ENCODE measurements around the gene TTLL9. TPM values are rescaled to one million over a fixed set of nuclear protein-coding genes. Genes with fewer than 3 reads are reported as not detected.
"Not testable (repeated sequence)": the region's sequence is repeated elsewhere in the genome, so short reads cannot be mapped to it uniquely, and the experiment has no call there.

TTLL9 gene
- total RNA-seq, 4 donors from 2014 or later, result 0.49 to 0.68 TPM; not detected in 2

DNA sequence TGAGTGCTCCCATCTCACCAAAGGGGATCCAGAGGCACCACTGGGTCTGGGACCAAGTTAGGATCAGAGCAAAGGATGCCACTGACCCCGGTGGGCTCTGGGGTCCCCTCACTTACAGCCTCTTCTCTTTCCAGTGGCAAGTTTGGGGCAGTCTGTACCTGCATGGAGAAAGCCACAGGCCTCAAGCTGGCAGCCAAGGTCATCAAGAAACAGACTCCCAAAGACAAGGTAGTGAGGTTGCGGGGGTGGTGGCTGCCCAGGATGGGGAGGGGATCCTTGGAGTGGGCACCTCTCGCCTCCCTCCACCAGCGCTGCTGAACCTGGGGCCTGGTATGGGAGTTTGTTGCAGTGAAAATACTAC lies 46.3 kb upstream of the TTLL9 start:
- TF ChIP-seq, protein P1, sequence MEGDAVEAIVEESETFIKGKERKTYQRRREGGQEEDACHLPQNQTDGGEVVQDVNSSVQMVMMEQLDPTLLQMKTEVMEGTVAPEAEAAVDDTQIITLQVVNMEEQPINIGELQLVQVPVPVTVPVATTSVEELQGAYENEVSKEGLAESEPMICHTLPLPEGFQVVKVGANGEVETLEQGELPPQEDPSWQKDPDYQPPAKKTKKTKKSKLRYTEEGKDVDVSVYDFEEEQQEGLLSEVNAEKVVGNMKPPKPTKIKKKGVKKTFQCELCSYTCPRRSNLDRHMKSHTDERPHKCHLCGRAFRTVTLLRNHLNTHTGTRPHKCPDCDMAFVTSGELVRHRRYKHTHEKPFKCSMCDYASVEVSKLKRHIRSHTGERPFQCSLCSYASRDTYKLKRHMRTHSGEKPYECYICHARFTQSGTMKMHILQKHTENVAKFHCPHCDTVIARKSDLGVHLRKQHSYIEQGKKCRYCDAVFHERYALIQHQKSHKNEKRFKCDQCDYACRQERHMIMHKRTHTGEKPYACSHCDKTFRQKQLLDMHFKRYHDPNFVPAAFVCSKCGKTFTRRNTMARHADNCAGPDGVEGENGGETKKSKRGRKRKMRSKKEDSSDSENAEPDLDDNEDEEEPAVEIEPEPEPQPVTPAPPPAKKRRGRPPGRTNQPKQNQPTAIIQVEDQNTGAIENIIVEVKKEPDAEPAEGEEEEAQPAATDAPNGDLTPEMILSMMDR (IDR thresholded peaks at IDR 0.05), result no peak
- TF ChIP-seq POLR2AphosphoS5 (IDR thresholded peaks at IDR 0.05), result no peak
- no peak for TF ChIP-seq POLR2A (IDR thresholded peaks at IDR 0.05)
- TF ChIP-seq EP300 (IDR thresholded peaks at IDR 0.05), result no peak
- H3K4me3 ChIP-seq, result no peak overlapping the region
- no peaks in the 10 kb centered on the region for H3K36me3 ChIP-seq
- H3K4me1 ChIP-seq, result peaks cover 12% of the 10 kb centered on the region
- H3K27ac ChIP-seq, result no peak overlapping the region
- DNase-seq (ENCODE audit: low spot score in 2 of 2), result no peak
- H3K9me3 ChIP-seq, result no peaks in the 10 kb centered on the region
- WGBS, result 95% methylated on average over 3 of the region's 4 CpGs
- H3K27me3 ChIP-seq, result no peaks in the 10 kb centered on the region

DNA sequence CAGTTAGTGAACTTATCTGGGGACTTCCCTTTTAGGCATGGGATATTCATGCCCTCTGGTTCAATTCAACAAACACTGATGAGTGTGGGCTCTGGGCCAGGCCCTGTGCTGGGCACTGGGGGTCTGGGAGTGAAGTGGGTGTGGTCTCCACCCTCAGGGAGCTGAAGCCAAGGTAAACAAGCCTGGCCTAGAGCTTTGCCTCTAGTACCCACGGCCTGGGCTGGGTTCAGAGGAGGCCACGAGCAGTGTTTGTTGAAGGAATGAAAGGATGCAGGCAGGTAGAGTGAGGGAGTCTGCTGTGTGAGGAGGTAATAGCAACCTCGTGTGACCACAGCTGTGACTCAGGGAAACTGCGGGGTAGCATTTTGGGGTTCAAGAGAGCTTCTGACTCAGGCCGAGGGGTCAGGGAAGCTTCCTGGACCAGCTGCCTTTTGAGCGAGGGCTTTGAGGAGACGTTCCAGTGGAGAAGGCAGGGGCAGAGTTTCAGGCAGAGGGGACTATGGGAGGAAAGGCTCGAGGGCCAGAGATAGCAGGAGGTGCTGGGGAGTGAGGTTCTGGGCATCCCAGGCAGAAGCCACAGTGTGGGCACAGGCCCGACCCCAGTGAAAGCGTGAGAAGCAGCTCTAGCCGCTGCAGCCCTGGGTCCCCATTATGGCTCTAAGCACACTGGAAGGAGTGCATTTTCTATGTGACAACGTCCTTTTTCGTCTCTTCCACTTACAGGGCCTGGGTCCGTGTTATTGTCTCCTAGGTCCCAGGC lies 45.7 kb upstream of the TTLL9 start:
- Histone ChIP-seq H3K36me3 (no peaks in the 10 kb centered on the region), H3K27me3 (no peaks in the 10 kb centered on the region), H3K9me3 (no peaks in the 10 kb centered on the region), H3K27ac (no peak overlapping the region), H3K4me3 (no peak overlapping the region), H3K4me1 (peaks cover 12% of the 10 kb centered on the region)
- WGBS, result 86% methylated on average over 14 of the region's 14 CpGs
- TF ChIP-seq POLR2A (IDR thresholded peaks at IDR 0.05), result no peak
- no peak for TF ChIP-seq EP300 (IDR thresholded peaks at IDR 0.05)
- TF ChIP-seq, protein P1 (IDR thresholded peaks at IDR 0.05), result no peak
- TF ChIP-seq POLR2AphosphoS5 (IDR thresholded peaks at IDR 0.05), result no peak
- no peak for DNase-seq (ENCODE audit: low spot score in 2 of 2)

DNA sequence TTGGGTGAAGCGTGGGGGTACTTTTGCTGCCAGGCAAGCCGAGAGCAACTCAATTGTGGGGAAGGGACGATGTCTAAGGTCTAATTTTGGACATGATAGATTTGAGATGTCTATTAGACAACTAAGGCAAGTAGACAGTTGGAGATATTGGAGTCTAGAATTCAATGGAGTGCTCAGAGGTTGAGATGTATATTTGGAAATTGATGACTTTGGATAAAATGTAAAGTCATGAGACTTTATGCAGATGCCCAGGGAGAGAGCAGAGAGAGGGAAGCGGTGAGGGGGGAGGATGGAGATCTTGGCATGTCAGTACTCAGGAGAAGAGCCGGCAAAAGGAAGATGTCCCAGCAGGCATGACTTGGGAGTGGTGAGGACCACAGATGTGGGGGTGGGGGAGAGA lies 44.4 kb upstream of the TTLL9 start:
- no peak for DNase-seq (ENCODE audit: low spot score in 2 of 2)
- no peaks in the 10 kb centered on the region for H3K27me3 ChIP-seq
- H3K4me1 ChIP-seq, result peaks cover 12% of the 10 kb centered on the region
- no peak overlapping the region for H3K4me3 ChIP-seq
- TF ChIP-seq POLR2AphosphoS5 (IDR thresholded peaks at IDR 0.05) (no peak), EP300 (IDR thresholded peaks at IDR 0.05) (no peak), POLR2A (IDR thresholded peaks at IDR 0.05) (no peak)
- no peaks in the 10 kb centered on the region for H3K9me3 ChIP-seq
- H3K27ac ChIP-seq, result no peak overlapping the region
- 90% methylated on average over 5 of the region's 5 CpGs for WGBS
- H3K36me3 ChIP-seq, result no peaks in the 10 kb centered on the region

GRCh38 chr20:31827059-31827458 lies 43.4 kb upstream of the TTLL9 start:
- TF ChIP-seq POLR2A (IDR thresholded peaks at IDR 0.05) (no peak), EP300 (IDR thresholded peaks at IDR 0.05) (no peak), POLR2AphosphoS5 (IDR thresholded peaks at IDR 0.05) (no peak)
- TF ChIP-seq, protein P1 (IDR thresholded peaks at IDR 0.05), result no peak

GRCh38 chr20:31828016-31828415 lies 42.4 kb upstream of the TTLL9 start:
- H3K4me3 ChIP-seq, H3K36me3 ChIP-seq, H3K27ac ChIP-seq, H3K9me3 ChIP-seq, H3K27me3 ChIP-seq, H3K4me1 ChIP-seq: not testable (repeated sequence)
- WGBS, result 96% methylated on average over 11 of the region's 11 CpGs
- DNase-seq (ENCODE audit: low spot score in 2 of 2), result peak in 1 of 2 donors; percentile 58

More at GRCh38 chr20:31827059-31827458, 43.4 kb upstream of the TTLL9 start:
- no peaks in the 10 kb centered on the region for H3K36me3 ChIP-seq
- H3K4me1 ChIP-seq, result peaks cover 12% of the 10 kb centered on the region
- H3K27ac ChIP-seq, result no peak overlapping the region
- 68% methylated on average over 2 of the region's 2 CpGs for WGBS
- no peak overlapping the region for H3K4me3 ChIP-seq
- no peaks in the 10 kb centered on the region for H3K9me3 ChIP-seq
- no peak for DNase-seq (ENCODE audit: low spot score in 2 of 2)
- H3K27me3 ChIP-seq, result no peaks in the 10 kb centered on the region

GRCh38 chr20:31829731-31830130 lies 40.7 kb upstream of the TTLL9 start:
- no peaks in the 10 kb centered on the region for H3K36me3 ChIP-seq
- 88% methylated on average over 6 of the region's 6 CpGs for WGBS
- no peaks in the 10 kb centered on the region for H3K4me1 ChIP-seq
- DNase-seq (ENCODE audit: low spot score in 2 of 2), result no peak
- no peak overlapping the region for H3K4me3 ChIP-seq
- no peaks in the 10 kb centered on the region for H3K27me3 ChIP-seq
- no peaks in the 10 kb centered on the region for H3K9me3 ChIP-seq
- no peak overlapping the region for H3K27ac ChIP-seq
- TF ChIP-seq POLR2AphosphoS5 (IDR thresholded peaks at IDR 0.05), result no peak
- TF ChIP-seq, protein P1 (IDR thresholded peaks at IDR 0.05), result no peak
- TF ChIP-seq EP300 (IDR thresholded peaks at IDR 0.05), result no peak
- no peak for TF ChIP-seq POLR2A (IDR thresholded peaks at IDR 0.05)

Data from suprapubic skin (tissue), 4 donors.